H9 (cell line): ENCODE data around the gene EPB41L4A. TPM values are rescaled to one million over a fixed set of nuclear protein-coding genes. Genes with fewer than 3 reads are reported as not detected.

Experiments
- DNase-seq: peaks from one replicate; pipeline ENCODE4 v3.0.0-alpha.2; 2017
- H2AFZ ChIP-seq: one replicate; pipeline ENCODE4 v1.6.1; 2013; ENCODE audit warnings: mild to moderate bottlenecking, low read length, control low read depth, moderate library complexity
- H2AK5ac ChIP-seq: 2 replicates; pipeline ENCODE4 v1.6.1; 2013; ENCODE audit warnings: low read length, control low read depth, mixed read lengths; ENCODE audit not compliant: insufficient read length
- H2BK120ac ChIP-seq: one replicate; pipeline ENCODE4 v1.6.1; 2013; ENCODE audit warnings: low read depth, mild to moderate bottlenecking, low read length, control low read depth, inconsistent platforms; ENCODE audit not compliant: poor library complexity, severe bottlenecking
- H2BK12ac ChIP-seq: 2 replicates; pipeline ENCODE4 v1.6.1; 2013; ENCODE audit warnings: low read length, control low read depth, mixed read lengths, low read depth; ENCODE audit not compliant: insufficient read length
- H2BK15ac ChIP-seq: 2 replicates; pipeline ENCODE4 v1.6.1; 2013; ENCODE audit warnings: low read depth, low read length, control low read depth
- H2BK20ac ChIP-seq: one replicate; pipeline ENCODE4 v1.6.1; 2013; ENCODE audit warnings: low read depth, mild to moderate bottlenecking, low read length, control low read depth, inconsistent platforms; ENCODE audit not compliant: poor library complexity, severe bottlenecking
- H2BK5ac ChIP-seq: 2 replicates; pipeline ENCODE4 v1.6.1; 2013; ENCODE audit warnings: low read length, control low read depth, mixed read lengths; ENCODE audit not compliant: insufficient read length
- H3K14ac ChIP-seq: 2 replicates; pipeline ENCODE4 v1.6.1; 2013; ENCODE audit warnings: low read length, control low read depth; ENCODE audit not compliant: insufficient read depth
- H3K18ac ChIP-seq: 2 replicates; pipeline ENCODE4 v1.6.1; 2013; ENCODE audit warnings: low read depth, mild to moderate bottlenecking, mixed read lengths, low read length, control low read depth; ENCODE audit not compliant: insufficient read length
- H3K23ac ChIP-seq: 2 replicates; pipeline ENCODE4 v1.6.1; 2013; ENCODE audit warnings: low read length, control low read depth, mixed read lengths, low read depth; ENCODE audit not compliant: insufficient read length
- H3K23me2 ChIP-seq: 2 replicates; pipeline ENCODE4 v1.6.1; 2013; ENCODE audit warnings: low read depth, mild to moderate bottlenecking, mixed read lengths, low read length, control low read depth; ENCODE audit not compliant: insufficient read length, poor library complexity, severe bottlenecking
- H3K27ac ChIP-seq: 2 replicates; pipeline ENCODE4 v1.5.1; 2013; ENCODE audit warnings: low read length, control low read depth, mixed read lengths, low read depth; ENCODE audit not compliant: insufficient read length
- H3K27me3 ChIP-seq: 2 replicates; pipeline ENCODE4 v1.6.1; 2013; ENCODE audit warnings: low read length, control low read depth, inconsistent platforms; ENCODE audit not compliant: insufficient read depth
- H3K4ac ChIP-seq: 2 replicates; pipeline ENCODE4 v1.6.1; 2013; ENCODE audit warnings: low read depth, mild to moderate bottlenecking, control low read depth, inconsistent platforms, low read length, moderate library complexity
- H3K4me1 ChIP-seq: 2 replicates; pipeline ENCODE4 v1.6.1; 2013; ENCODE audit warnings: low read length, control low read depth, inconsistent platforms; ENCODE audit not compliant: insufficient read depth
- H3K4me2 ChIP-seq: 2 replicates; pipeline ENCODE4 v1.6.1; 2013; ENCODE audit warnings: low read length, control low read depth, mixed read lengths; ENCODE audit not compliant: insufficient read length, insufficient read depth
- H3K56ac ChIP-seq: 2 replicates; pipeline ENCODE4 v1.6.1; 2013; ENCODE audit warnings: low read depth, mild to moderate bottlenecking, mixed read lengths, low read length, control low read depth; ENCODE audit not compliant: insufficient read length
- H3K79me1 ChIP-seq: 2 replicates; pipeline ENCODE4 v1.6.1; 2013; ENCODE audit warnings: low read depth, mild to moderate bottlenecking, moderate library complexity, low read length, control low read depth, inconsistent platforms; ENCODE audit not compliant: insufficient read depth, poor library complexity, severe bottlenecking
- H3K79me2 ChIP-seq: 2 replicates; pipeline ENCODE4 v1.6.1; 2013; ENCODE audit warnings: low read length, control low read depth, inconsistent platforms; ENCODE audit not compliant: insufficient read depth
- H3K9ac ChIP-seq: 2 replicates; pipeline ENCODE4 v1.6.1; 2013; ENCODE audit warnings: low read length, control low read depth, mixed read lengths; ENCODE audit not compliant: insufficient read length; ENCODE audit errors: extremely low read depth
- H3K9me3 ChIP-seq: one replicate; pipeline ENCODE4 v1.6.1; 2013; ENCODE audit warnings: low read depth, low read length, inconsistent platforms; ENCODE audit not compliant: control insufficient read depth
- H3T11ph ChIP-seq: one replicate; pipeline ENCODE4 v1.6.1; 2013; ENCODE audit warnings: mild to moderate bottlenecking, low read length, control low read depth, inconsistent platforms
- H4K20me1 ChIP-seq: one replicate; pipeline ENCODE4 v1.6.1; 2013; ENCODE audit not compliant: control insufficient read depth, insufficient read length, insufficient read depth
- H4K5ac ChIP-seq: 2 replicates; pipeline ENCODE4 v1.6.1; 2013; ENCODE audit warnings: low read depth, mild to moderate bottlenecking, mixed read lengths, low read length, control low read depth; ENCODE audit not compliant: insufficient read length
- H4K8ac ChIP-seq: replicated peaks from 2 replicates; pipeline ENCODE4 v1.6.1; 2013; ENCODE audit warnings: low read length, control low read depth, mixed read lengths, low read depth; ENCODE audit not compliant: insufficient read length
- H4K91ac ChIP-seq: 2 replicates; pipeline ENCODE4 v1.6.1; 2013; ENCODE audit warnings: low read depth, mild to moderate bottlenecking, moderate library complexity, mixed read lengths, low read length, control low read depth; ENCODE audit not compliant: insufficient read length
- H3K27ac Mint-ChIP-seq, 3 experiments: 2 replicates in 2 of 3; 3 replicates in 1 of 3; pipeline ENCODE4 v1.8.0; 2020 to 2021; ENCODE audit warnings: mixed read lengths in 3 of 3, mild to moderate bottlenecking in 1 of 3, moderate library complexity in 1 of 3
- H3K27me3 Mint-ChIP-seq: 2 replicates; pipeline ENCODE4 v1.8.0; 2021; ENCODE audit warnings: low read depth, mild to moderate bottlenecking, moderate library complexity, mixed read lengths
- H3K36me3 Mint-ChIP-seq, 3 experiments: 2 replicates in 2 of 3; 3 replicates in 1 of 3; pipeline ENCODE4 v1.8.0; 2020 to 2021; ENCODE audit warnings: low read depth in 3 of 3, mixed read lengths in 3 of 3; ENCODE audit not compliant: insufficient read depth in 1 of 3
- H3K4me1 Mint-ChIP-seq, 2 experiments: 2 replicates each; pipeline ENCODE4 v1.8.0; 2020; ENCODE audit warnings: mixed read lengths in 2 of 2
- H3K4me3 Mint-ChIP-seq, 2 experiments: 2 replicates in 1 of 2; 3 replicates in 1 of 2; pipeline ENCODE4 v1.8.0; 2020 to 2021; ENCODE audit warnings: mild to moderate bottlenecking in 2 of 2, mixed read lengths in 2 of 2, moderate library complexity in 1 of 2
- H3K9me3 Mint-ChIP-seq, 2 experiments: 2 replicates in 1 of 2; 3 replicates in 1 of 2; pipeline ENCODE4 v1.8.0; 2020; ENCODE audit warnings: mild to moderate bottlenecking in 2 of 2, mixed read lengths in 2 of 2, moderate library complexity in 1 of 2
- CTCF ChIP-seq: fragments of 200-600 bp; sonication (generic); conservative IDR thresholded peaks from 3 replicates; pipeline ENCODE4 v1.8.0; 2021; ENCODE audit warnings: antibody characterized with exemption, mild to moderate bottlenecking
- WGBS: extraction: QIAGEN DNeasy Blood & Tissue Kit; methylation state at CpG from one replicate; pipeline ENCODE4 v1.1.7; 2013; ENCODE audit warnings: missing lambda C conversion rate, low lambda C conversion rate, mixed read lengths; ENCODE audit not compliant: insufficient read length; ENCODE audit errors: extremely low coverage; 5-methylcytosine and 5-hydroxymethylcytosine counted together
- total RNA-seq: library from RNA; stranded (reverse); gene quantifications from 2 replicates; pipeline ENCODE4 v1.2.1, GENCODE V29; 2021

Gene EPB41L4A
- total RNA-seq, 1 experiment from 2014 or later: 4.9 TPM

DNA sequence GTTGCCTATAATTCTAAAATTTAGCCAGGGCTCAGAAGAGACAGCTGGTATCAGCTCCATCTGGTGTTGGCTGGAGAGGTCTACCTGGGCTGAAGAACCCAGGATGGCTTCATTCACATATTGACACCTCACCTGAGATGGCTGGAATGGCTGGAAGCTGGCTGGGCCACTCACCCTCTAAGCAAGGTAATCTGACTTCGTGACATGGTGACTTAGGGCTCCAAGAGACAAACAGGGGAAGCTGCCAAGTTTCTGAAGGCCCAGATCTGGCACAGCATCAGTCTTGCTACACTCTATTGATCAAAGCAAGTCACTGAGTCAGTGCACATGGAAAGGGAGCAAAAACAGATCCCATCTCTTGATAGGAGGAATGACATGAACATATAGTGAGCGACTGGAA is 102.3 kb downstream of the EPB41L4A start:
- no peak overlapping the region for H2AK5ac ChIP-seq
- Mint-ChIP-seq H3K36me3 (no peaks in the 10 kb centered on the region), H3K27me3 (no peaks in the 10 kb centered on the region), H3K9me3 (no peaks in the 10 kb centered on the region), H3K4me3 (no peak overlapping the region), H3K27ac (peak overlapping the region in 1 of 3 experiments; percentile 92; a peak in 3 of 7 replicates), H3K4me1 (peaks cover 11 to 16% of the 10 kb centered on the region in 2 experiments)
- no peak overlapping the region for H3K14ac ChIP-seq
- H3K9ac ChIP-seq: no peak overlapping the region
- no peak for DNase-seq
- H3K4ac ChIP-seq: no peak overlapping the region
- H4K20me1 ChIP-seq: no peaks in the 10 kb centered on the region
- no peak overlapping the region for H3K4me2 ChIP-seq
- no peak overlapping the region for H2BK15ac ChIP-seq
- no peak overlapping the region for H2BK12ac ChIP-seq
- H3T11ph ChIP-seq: no peak overlapping the region
- no peak overlapping the region for H2BK20ac ChIP-seq
- WGBS: no CpG with 5 or more reads among the region's 2 CpGs
- H4K91ac ChIP-seq: no peak overlapping the region
- H3K27me3 ChIP-seq: no peaks in the 10 kb centered on the region
- no peak overlapping the region for H3K18ac ChIP-seq
- no peaks in the 10 kb centered on the region for H3K23me2 ChIP-seq
- H3K4me1 ChIP-seq: peaks cover under 1% of the 10 kb centered on the region; the same call in 1 of the 2 replicates
- H4K8ac ChIP-seq: no peak overlapping the region
- H2BK120ac ChIP-seq: no peak overlapping the region
- no peak overlapping the region for H3K23ac ChIP-seq
- H3K79me1 ChIP-seq: no peaks in the 10 kb centered on the region
- H3K79me2 ChIP-seq: no peaks in the 10 kb centered on the region
- no peak overlapping the region for H2BK5ac ChIP-seq
- H3K9me3 ChIP-seq: no peaks in the 10 kb centered on the region
- H2AFZ ChIP-seq: no peak overlapping the region
- H3K27ac ChIP-seq: no peak overlapping the region
- TF ChIP-seq CTCF: no peak
- H3K56ac ChIP-seq: no peak overlapping the region
- no peak overlapping the region for H4K5ac ChIP-seq
